Muscle layer of duodenum (tissue), 2 donors: ENCODE measurements around the gene LRRC27.
"Not testable (repeated sequence)": the region's sequence is repeated elsewhere in the genome, so short reads cannot be mapped to it uniquely, and the experiment has no call there.

ENCODE experiments used
- H3K27ac ChIP-seq: one replicate; pipeline ENCODE4 v1.7.0; 2013; ENCODE audit warnings: mild to moderate bottlenecking, low read length
- H3K27me3 ChIP-seq: one replicate; pipeline ENCODE4 v1.7.0; 2013; ENCODE audit warnings: low read depth, mild to moderate bottlenecking, control low read depth, low read length
- H3K36me3 ChIP-seq, 2 donors: one replicate each; pipeline ENCODE4 v1.7.0; 2013; ENCODE audit warnings: low read length in 2 of 2, control low read depth in 1 of 2, mild to moderate bottlenecking in 1 of 2; ENCODE audit not compliant: insufficient read depth in 2 of 2, control insufficient read depth in 1 of 2
- H3K4me1 ChIP-seq, 2 donors: one replicate each; pipeline ENCODE4 v1.7.0; 2013; ENCODE audit warnings: low read length in 2 of 2, mild to moderate bottlenecking in 2 of 2, control low read depth in 1 of 2, moderate library complexity in 1 of 2; ENCODE audit not compliant: insufficient read depth in 2 of 2, control insufficient read depth in 1 of 2
- H3K4me3 ChIP-seq, 2 donors: one replicate each; pipeline ENCODE4 v1.7.0; 2013; ENCODE audit warnings: low read length in 2 of 2, low read depth in 1 of 2, mild to moderate bottlenecking in 1 of 2
- H3K9me3 ChIP-seq, 2 donors: one replicate each; pipeline ENCODE4 v1.7.0; 2013; ENCODE audit warnings: low read length in 2 of 2, control low read depth in 1 of 2, mild to moderate bottlenecking in 1 of 2; ENCODE audit not compliant: control insufficient read depth in 1 of 2
- donor health status: healthy.

Gene LRRC27

GRCh38 chr10:132373241-132373955 is 41.4 kb downstream of the LRRC27 start:
- Histone ChIP-seq H3K36me3 (no peaks in the 10 kb centered on the region), H3K4me1 (no peaks in the 10 kb centered on the region), H3K27ac (no peak overlapping the region), H3K9me3 (no peaks in the 10 kb centered on the region), H3K27me3 (no peaks in the 10 kb centered on the region), H3K4me3 (no peak overlapping the region)

GRCh38 chr10:132374176-132374575 is 42.2 kb downstream of the LRRC27 start:
- no peak overlapping the region for H3K4me3 ChIP-seq
- no peak overlapping the region for H3K27ac ChIP-seq
- no peaks in the 10 kb centered on the region for H3K9me3 ChIP-seq
- peaks cover 0 to 4% of the 10 kb centered on the region in 2 donors for H3K36me3 ChIP-seq
- H3K4me1 ChIP-seq: no peaks in the 10 kb centered on the region
- H3K27me3 ChIP-seq: no peaks in the 10 kb centered on the region

DNA sequence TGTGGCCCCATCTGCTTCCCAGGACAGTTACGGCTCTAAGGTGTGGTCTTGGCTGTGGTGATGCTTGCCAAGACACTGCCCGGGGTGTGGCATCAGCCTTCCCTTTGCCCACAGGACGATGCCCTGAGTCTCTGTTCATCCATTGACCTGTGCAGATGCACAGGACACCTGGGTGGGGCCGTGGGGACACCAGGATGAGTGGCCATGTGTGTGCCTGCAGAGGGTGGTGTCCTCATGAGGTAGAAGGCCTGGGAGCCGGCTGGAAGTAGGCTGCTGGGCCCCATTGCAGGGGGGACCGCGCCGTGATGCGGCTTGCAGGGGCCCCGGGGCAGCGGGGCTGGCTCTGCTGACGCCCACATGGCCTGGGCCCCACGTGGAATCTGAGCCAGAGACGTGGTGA is 42.6 kb downstream of the LRRC27 start:
- H3K27ac ChIP-seq: no peak overlapping the region
- H3K9me3 ChIP-seq: no peaks in the 10 kb centered on the region
- no peaks in the 10 kb centered on the region for H3K4me1 ChIP-seq
- H3K4me3 ChIP-seq: no peak overlapping the region
- no peaks in the 10 kb centered on the region for H3K27me3 ChIP-seq
- H3K36me3 ChIP-seq: peaks cover 0 to 4% of the 10 kb centered on the region in 2 donors

DNA sequence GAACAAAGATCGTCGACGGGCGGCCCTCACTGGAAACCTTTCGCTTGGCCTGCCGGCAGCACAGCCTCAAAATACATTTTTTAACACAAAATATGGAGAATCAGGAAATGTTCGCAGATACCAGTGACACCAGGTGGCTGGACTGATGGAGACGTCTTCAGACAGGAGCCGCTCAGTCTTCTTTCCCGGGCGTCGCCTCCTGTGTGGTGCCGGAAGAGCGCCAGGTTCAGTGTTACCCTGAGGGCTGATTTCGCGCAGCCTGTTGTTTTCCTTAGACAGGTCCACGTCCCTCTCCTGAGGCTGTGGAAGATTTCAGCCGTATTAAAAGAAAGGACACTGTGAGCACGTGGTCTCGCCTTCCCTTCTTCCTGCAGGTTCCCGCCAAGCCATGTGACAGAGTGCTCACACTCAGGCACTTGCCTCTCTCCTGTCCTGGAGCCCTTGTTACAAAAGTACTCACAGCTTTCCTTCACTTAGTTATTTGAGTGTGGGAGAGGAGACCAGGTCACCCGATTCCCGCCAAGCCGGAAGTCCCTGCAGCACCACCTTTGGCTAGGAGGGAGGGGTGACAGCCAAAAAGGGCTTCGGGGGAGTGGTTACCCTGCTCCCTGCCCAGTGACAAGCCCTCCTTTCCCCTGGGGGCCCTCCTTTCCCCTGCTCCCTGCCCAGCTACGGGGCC is 43.3 kb downstream of the LRRC27 start:
- Histone ChIP-seq H3K27ac (no peak overlapping the region), H3K36me3 (peaks cover 0 to 4% of the 10 kb centered on the region in 2 donors), H3K4me3 (no peak overlapping the region), H3K27me3 (no peaks in the 10 kb centered on the region), H3K9me3 (no peaks in the 10 kb centered on the region), H3K4me1 (no peaks in the 10 kb centered on the region)

- H3K9me3 ChIP-seq: no peaks in the 10 kb centered on the region
- no peaks in the 10 kb centered on the region for H3K4me1 ChIP-seq
- peaks cover 0 to 4% of the 10 kb centered on the region in 2 donors for H3K36me3 ChIP-seq
- no peak overlapping the region for H3K4me3 ChIP-seq
- no peak overlapping the region for H3K27ac ChIP-seq
- H3K27me3 ChIP-seq: no peaks in the 10 kb centered on the region
These were observed 43.9 kb downstream of the LRRC27 start for GRCh38 chr10:132375795-132376297.

DNA sequence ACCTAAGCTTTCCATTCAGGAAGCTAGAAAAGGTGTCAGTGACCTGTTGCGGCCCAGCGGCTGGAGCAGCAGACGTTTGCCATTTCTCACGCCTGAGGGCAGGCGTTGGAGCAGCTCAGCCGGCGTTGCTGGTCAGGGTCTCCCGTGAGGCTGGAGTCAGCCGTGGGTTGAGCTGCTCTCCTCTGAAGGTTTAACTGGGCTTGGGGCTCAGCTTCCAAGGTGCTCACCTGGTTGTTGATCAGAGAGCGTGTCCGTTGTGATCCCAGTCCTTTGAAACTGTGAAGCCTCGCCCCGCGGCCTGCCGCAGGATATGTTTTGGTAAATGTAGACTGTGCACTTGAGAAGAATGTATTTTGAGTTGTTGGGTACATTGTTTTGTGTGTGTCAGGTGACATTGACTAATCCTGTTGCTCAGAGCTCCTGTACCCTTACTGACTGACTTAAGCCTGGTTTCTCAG is 44.4 kb downstream of the LRRC27 start:
- no peaks in the 10 kb centered on the region for H3K9me3 ChIP-seq
- no peak overlapping the region for H3K27ac ChIP-seq
- H3K4me3 ChIP-seq: no peak overlapping the region
- H3K4me1 ChIP-seq: no peaks in the 10 kb centered on the region
- H3K36me3 ChIP-seq: peaks cover 0 to 4% of the 10 kb centered on the region in 2 donors
- no peaks in the 10 kb centered on the region for H3K27me3 ChIP-seq

GRCh38 chr10:132377326-132377725 is 45.3 kb downstream of the LRRC27 start:
- no peaks in the 10 kb centered on the region for H3K27me3 ChIP-seq
- no peaks in the 10 kb centered on the region for H3K4me1 ChIP-seq
- H3K27ac ChIP-seq: no peak overlapping the region
- peaks cover 0 to 4% of the 10 kb centered on the region in 2 donors for H3K36me3 ChIP-seq
- no peaks in the 10 kb centered on the region for H3K9me3 ChIP-seq
- no peak overlapping the region for H3K4me3 ChIP-seq

- H3K36me3 ChIP-seq, H3K9me3 ChIP-seq, H3K4me1 ChIP-seq, H3K4me3 ChIP-seq, H3K27me3 ChIP-seq, H3K27ac ChIP-seq: not testable (repeated sequence)
These were observed 47.0 kb downstream of the LRRC27 start for GRCh38 chr10:132379026-132379425.

- H3K27me3 ChIP-seq, H3K36me3 ChIP-seq, H3K4me1 ChIP-seq, H3K9me3 ChIP-seq, H3K27ac ChIP-seq, H3K4me3 ChIP-seq: not testable (repeated sequence)
These were observed 49.0 kb downstream of the LRRC27 start for GRCh38 chr10:132380986-132381385.

DNA sequence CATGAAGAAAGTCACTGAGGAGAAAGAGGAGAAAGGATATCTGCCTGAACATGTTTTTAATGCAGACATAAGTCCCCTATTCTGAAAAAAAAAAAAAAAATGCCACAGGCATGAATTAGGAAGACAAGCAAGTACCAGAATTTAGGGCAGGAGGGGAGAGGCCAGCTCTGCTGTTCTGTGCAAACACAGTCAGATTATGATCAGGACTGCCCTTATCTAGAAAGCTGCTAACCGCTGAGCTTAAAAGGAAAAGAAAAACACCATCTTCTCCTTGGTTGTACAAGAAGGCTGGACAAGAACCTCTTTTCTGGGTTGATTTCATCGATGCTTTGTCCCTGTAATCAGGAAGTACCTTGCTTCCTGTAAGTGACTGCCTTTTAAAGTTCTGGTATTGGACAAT is 49.7 kb downstream of the LRRC27 start:
- Histone ChIP-seq H3K4me3 (no peak overlapping the region), H3K27me3 (no peaks in the 10 kb centered on the region), H3K4me1 (no peaks in the 10 kb centered on the region), H3K9me3 (no peaks in the 10 kb centered on the region), H3K27ac (no peak overlapping the region), H3K36me3 (peaks cover 0 to 4% of the 10 kb centered on the region in 2 donors)

GRCh38 chr10:132382231-132382922 is 50.4 kb downstream of the LRRC27 start:
- H3K27me3 ChIP-seq: no peaks in the 10 kb centered on the region
- H3K27ac ChIP-seq: no peak overlapping the region
- no peaks in the 10 kb centered on the region for H3K9me3 ChIP-seq
- no peaks in the 10 kb centered on the region for H3K4me1 ChIP-seq
- H3K36me3 ChIP-seq: peaks cover 0 to 4% of the 10 kb centered on the region in 2 donors
- H3K4me3 ChIP-seq: no peak overlapping the region
